Measurements from ENCODE around the gene EDEM2.
"Not testable (repeated sequence)": the region's sequence is repeated elsewhere in the genome, so short reads cannot be mapped to it uniquely, and the experiment has no call there.

Gene EDEM2

GRCh38 chr20:35168701-35169409 lies 21.7 kb upstream of the EDEM2 start:
- not testable (repeated sequence) for DNase-seq

GRCh38 chr20:35167787-35168186 lies 20.7 kb upstream of the EDEM2 start:
- no peak for DNase-seq

GRCh38 chr20:35166242-35166830 lies 19.2 kb upstream of the EDEM2 start:
- no peak for DNase-seq

GRCh38 chr20:35165221-35166185 lies 18.4 kb upstream of the EDEM2 start:
- DNase-seq = no peak

GRCh38 chr20:35164531-35164930 lies 17.4 kb upstream of the EDEM2 start:
- DNase-seq = not testable (repeated sequence)

GRCh38 chr20:35160341-35160740 lies 13.2 kb upstream of the EDEM2 start:
- DNase-seq = not testable (repeated sequence)

GRCh38 chr20:35156978-35157377 lies 9.8 kb upstream of the EDEM2 start:
- DNase-seq = no peak

- no peak for DNase-seq
Observed at GRCh38 chr20:35155936-35156335, 8.8 kb upstream of the EDEM2 start.

GRCh38 chr20:35151736-35152135 lies 4.6 kb upstream of the EDEM2 start:
- no peak for DNase-seq

GRCh38 chr20:35150846-35151579 lies 3.9 kb upstream of the EDEM2 start:
- DNase-seq = no peak

- peak in 1 of 2 donors; percentile 30 for DNase-seq
Observed at GRCh38 chr20:35147575-35148071, 487 bp upstream of the EDEM2 start.

- no peak for DNase-seq
Observed at GRCh38 chr20:35146299-35146919, 727 bp downstream of the EDEM2 start.

GRCh38 chr20:35145141-35145564 lies 2.0 kb downstream of the EDEM2 start:
- DNase-seq = peak; percentile 16 to 74

GRCh38 chr20:35144694-35145093 lies 2.4 kb downstream of the EDEM2 start:
- peak; percentile 31 to 57 for DNase-seq

- DNase-seq = no peak
Observed at GRCh38 chr20:35135867-35136586, 11.1 kb downstream of the EDEM2 start.

GRCh38 chr20:35134880-35135279 lies 12.3 kb downstream of the EDEM2 start:
- no peak for DNase-seq

- DNase-seq = no peak
Observed at GRCh38 chr20:35134472-35134871, 12.7 kb downstream of the EDEM2 start.

GRCh38 chr20:35133735-35134134 lies 13.4 kb downstream of the EDEM2 start:
- DNase-seq = no peak

- DNase-seq = no peak
Observed at GRCh38 chr20:35133031-35133430, 14.1 kb downstream of the EDEM2 start.

GRCh38 chr20:35131934-35132333 lies 15.2 kb downstream of the EDEM2 start:
- DNase-seq = no peak

GRCh38 chr20:35129647-35130069 lies 17.5 kb downstream of the EDEM2 start:
- DNase-seq = no peak
